GM21619 (cell line): ENCODE data around the gene MAPK8IP3.

Source experiments
- ATAC-seq: cut with Tn5 transposase; IDR thresholded peaks from one replicate; pipeline ENCODE4 v1.9.1; 2021; ENCODE audit not compliant: unreplicated experiment

The MAPK8IP3 gene, protein sequence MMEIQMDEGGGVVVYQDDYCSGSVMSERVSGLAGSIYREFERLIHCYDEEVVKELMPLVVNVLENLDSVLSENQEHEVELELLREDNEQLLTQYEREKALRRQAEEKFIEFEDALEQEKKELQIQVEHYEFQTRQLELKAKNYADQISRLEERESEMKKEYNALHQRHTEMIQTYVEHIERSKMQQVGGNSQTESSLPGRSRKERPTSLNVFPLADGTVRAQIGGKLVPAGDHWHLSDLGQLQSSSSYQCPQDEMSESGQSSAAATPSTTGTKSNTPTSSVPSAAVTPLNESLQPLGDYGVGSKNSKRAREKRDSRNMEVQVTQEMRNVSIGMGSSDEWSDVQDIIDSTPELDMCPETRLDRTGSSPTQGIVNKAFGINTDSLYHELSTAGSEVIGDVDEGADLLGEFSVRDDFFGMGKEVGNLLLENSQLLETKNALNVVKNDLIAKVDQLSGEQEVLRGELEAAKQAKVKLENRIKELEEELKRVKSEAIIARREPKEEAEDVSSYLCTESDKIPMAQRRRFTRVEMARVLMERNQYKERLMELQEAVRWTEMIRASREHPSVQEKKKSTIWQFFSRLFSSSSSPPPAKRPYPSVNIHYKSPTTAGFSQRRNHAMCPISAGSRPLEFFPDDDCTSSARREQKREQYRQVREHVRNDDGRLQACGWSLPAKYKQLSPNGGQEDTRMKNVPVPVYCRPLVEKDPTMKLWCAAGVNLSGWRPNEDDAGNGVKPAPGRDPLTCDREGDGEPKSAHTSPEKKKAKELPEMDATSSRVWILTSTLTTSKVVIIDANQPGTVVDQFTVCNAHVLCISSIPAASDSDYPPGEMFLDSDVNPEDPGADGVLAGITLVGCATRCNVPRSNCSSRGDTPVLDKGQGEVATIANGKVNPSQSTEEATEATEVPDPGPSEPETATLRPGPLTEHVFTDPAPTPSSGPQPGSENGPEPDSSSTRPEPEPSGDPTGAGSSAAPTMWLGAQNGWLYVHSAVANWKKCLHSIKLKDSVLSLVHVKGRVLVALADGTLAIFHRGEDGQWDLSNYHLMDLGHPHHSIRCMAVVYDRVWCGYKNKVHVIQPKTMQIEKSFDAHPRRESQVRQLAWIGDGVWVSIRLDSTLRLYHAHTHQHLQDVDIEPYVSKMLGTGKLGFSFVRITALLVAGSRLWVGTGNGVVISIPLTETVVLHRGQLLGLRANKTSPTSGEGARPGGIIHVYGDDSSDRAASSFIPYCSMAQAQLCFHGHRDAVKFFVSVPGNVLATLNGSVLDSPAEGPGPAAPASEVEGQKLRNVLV (N-terminal part only)

DNA sequence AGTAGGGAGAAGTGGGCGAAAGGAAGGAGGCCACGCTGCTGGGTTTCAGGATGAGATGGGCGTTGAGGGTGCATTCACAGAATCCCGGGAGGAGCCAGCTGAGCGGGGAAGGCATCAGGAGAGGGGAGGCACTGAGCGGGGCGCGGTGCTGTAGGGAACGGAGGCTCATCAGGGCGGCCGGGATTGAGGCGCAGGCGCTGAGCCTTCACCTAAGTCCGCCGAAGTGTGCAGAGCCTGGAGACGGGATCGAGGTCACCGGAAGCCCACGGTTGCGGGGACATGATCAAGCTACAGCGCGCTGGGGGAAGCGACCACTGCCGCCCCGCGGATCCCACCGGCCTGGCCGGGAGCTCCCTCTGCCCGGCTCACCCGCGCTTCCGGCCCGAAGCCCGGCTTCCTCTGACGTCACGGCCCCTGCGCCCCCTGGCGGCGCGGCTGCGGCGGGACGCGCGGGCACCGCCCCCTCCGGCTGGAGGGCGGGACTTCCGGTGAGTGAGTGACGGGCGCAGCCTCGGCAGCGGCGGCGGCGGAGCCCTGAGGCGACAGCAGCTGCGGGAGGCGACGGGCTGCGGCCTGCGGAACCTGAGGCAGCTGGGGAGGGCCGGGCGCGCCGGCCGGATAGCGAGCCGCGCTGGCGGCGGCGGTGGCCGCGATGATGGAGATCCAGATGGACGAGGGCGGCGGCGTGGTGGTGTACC, at the start of gene MAPK8IP3:
MAPK8IP3 (plus strand) TSS at position 508 of the 698 bp plus-strand sequence; CDS start at position 653, 145 bp downstream.
- peak; percentile 77 for ATAC-seq

DNA sequence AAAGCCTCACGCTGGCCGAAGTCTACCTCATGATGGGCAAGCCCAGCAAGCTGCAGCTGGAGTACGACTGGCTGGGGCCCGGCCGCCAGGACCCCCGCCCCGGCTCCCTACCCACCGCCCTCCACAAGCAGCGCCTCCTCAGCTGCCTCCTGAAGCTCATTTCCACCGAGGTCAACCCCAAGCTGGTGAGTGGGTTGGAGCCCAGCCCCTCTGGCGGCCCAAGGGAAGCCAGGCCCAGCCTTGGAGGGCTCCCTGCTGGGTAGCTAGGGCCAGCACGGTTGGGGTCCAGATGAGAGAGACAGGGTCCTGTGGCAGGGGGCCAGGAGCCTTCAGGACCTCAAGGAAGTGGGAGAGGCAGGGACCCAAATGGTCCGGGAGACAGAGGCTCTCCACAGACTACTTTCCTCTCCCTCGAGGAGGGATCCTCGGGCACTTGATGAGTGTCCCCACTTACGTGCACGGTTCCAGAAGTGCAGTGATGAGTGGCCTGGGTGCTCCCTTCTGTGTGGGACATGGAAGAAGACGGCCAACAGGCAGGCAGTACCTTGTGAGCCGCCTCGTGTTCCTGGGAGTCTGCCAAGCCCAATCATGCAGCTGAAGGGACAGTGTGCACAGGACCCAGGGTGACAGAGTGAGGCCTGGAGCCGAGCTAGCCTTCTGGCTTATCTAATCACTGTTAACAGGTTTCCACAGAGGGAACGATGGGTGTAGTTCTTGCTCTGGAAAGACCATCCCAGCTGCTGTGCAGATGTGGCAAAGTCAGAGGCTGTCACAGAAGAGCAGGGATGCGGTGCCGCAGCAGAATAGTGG, 49.0 kb upstream of the MAPK8IP3 start:
- no peak for ATAC-seq

DNA sequence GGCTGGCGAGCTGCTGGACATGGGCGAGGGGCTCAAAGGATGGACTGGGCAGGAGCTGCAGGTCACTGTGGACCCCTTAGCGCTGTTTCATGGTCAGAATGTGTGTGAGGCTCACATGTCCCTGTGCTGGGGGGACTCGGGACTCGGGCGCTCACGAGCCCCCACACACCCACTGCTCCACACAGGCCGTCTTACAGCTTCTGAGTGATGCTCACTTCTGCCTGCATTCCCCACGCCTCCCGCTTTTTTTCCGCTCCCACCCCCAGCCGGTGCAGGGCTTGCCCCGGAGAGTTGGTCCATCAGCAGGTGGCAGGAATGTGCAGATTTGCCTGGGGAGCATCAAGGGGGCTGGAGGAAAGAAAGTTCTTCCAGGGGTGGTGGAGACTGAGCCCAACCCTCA, 48.2 kb upstream of the MAPK8IP3 start:
- ATAC-seq = no peak

DNA sequence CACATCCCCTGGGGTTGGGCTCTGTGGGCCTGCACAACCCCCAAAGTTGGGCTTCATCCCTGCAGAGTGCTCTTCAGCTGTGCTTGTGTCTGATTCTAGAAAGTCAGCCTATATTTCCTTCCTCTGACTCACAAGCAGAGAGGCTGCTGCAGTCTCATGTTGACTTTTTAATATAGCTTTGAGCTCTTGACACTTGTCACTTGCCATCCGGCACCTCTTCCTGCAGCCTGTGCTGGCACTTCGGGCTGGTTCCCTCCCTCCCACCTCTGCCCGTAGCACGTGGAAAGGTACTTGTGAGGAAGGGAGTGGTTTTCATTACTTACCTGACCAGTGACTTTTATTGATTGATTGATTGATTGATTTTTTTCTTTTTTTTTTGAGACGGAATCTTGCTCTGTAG, 47.0 kb upstream of the MAPK8IP3 start:
- ATAC-seq = no peak

DNA sequence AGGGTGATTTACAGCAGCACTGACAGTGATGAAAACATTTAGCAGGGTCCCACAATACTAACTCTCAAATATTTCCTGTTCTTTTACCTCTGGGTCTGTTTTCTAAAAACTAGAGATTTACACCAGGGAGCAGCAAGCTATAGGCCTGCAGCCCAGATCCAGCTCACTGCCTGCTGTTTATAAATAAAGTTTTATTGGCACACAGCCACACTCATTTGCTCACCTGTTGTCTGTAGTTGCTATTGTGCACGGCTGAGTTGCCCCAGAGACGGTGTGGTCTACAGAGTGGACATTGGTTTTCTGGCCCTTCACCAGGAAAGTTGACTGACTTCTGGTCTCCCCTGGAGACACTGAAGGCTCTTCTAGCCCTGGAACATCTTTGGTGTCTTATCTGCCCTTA, 44.2 kb upstream of the MAPK8IP3 start:
- no peak for ATAC-seq

DNA sequence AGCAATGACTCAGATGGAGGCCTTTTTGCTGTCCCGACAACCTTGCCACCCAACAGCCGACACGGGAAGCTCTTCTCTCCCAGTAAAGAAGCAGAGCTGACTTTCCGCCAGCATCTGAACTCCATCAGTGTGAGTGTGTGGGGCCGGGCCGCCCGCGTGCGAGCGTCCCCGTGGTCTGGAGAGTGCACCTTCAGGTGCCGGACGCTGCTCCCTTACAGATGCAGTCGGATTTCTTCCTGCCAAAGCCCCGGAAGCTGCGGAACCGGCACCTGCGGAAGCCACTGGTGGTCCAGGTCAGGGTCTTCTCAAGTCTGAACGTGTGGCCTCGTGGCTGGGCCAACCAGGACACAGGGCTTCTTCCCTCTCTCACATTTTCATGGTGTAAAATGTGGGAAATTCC, 43.5 kb upstream of the MAPK8IP3 start:
- ATAC-seq = no peak

DNA sequence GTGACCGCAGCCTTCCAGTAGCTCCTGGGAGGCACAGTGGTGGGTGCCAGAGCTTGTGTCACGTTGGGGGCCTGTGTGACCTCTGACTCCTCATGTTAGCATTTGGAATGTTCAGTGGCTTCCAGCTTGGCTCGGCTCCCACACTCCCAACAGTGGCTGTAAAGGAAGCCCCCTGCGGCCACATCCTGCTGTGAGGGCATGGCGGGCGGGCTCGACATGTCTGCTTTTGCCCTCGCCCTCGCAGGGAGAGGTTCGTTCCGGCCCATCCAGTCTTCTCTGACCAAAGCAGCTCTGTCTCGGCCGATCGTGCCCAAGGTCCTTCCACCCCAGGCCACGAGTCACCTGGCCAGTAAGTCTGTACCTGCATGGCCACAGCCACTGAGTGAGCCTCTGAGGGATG, 40.2 kb upstream of the MAPK8IP3 start:
- no peak for ATAC-seq

DNA sequence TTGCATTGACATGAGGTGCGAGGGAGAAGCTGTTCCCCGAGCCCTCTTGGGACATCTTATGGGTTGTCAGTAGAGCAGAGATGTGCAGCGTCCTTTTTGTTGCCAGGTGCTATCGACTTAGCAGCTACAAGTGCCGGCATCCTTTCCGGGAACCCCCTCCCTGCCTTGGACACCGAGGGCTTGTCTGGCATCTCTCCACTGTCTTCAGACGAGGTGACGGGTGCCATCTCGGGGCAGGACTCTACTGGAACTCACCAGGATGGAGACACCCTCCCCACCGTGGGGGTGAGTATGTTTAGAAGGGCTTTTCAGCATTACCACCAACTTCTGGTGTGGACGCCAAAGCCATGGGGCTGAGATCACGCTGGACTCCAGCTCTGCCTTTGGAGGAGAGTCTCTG, 39.7 kb upstream of the MAPK8IP3 start:
- ATAC-seq = no peak

DNA sequence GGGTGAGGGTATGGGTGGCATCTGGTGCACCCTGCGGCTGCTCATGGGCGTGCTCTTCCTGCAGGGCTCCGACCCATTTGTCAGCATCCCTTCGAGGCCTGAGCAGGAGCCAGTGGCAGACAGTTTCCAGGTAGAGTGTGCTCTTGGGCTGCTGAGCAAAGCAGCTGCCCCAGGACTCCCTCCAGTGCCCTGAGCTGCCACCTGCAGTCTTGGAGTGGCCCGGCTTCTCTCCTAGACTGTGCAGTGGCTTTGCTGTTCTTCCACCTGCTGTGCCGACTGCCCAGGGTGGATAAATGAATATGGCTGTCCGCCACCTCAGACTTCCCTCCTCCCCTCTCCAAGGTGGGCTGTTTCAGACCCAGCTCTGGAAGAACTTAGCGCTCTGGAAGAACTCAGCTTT, 38.7 kb upstream of the MAPK8IP3 start:
- no peak for ATAC-seq

DNA sequence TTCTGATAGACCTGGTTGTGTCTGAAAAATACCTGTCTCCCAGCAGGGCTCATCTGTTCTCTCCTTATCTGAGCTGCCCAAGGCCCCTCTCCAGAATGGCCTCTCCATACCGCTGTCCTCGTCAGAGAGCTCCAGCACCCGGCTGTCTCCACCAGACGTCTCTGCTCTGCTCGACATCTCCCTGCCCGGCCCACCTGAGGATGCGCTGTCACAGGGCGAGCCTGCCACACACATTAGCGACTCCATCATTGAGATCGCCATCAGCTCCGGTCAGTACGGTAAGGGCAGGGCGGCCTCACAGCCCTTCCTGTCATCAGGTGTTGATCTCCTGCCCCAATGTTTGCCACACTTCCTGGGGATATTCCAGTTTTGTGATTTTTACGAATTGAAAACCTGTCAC, 38.1 kb upstream of the MAPK8IP3 start:
- no peak for ATAC-seq

DNA sequence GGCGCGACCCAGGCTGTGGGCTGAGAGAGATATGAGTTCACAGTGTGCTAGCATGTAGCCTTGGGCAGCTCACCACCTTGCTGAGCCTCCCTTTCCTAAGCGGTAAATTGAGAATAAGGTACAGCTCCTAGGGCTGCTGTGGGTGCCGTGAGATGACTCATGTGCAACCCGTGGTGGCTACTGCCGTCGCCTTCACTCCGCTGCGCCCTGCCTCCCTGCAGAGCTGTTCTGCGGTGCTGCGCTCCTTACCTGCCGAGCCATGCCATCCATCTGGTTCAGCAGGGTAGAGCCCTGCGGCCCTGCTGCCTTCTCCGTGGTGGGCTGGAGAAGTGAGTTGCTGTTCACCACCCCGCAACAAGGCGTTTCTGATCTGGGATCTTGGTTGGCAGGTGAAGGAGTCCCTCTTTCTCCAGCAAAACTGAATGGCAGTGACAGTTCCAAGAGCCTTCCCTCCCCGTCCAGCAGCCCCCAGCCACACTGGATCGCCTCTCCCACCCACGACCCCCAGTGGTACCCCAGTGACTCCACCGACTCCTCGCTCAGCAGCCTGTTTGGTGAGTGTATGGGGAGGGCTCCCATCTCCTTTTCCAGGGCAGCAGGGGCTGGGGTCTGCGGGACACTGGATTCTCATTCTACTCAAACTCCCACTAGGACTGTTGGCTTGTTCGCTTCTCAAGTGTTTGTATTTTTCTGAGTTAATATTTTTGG, 37.2 kb upstream of the MAPK8IP3 start:
- ATAC-seq = no peak

DNA sequence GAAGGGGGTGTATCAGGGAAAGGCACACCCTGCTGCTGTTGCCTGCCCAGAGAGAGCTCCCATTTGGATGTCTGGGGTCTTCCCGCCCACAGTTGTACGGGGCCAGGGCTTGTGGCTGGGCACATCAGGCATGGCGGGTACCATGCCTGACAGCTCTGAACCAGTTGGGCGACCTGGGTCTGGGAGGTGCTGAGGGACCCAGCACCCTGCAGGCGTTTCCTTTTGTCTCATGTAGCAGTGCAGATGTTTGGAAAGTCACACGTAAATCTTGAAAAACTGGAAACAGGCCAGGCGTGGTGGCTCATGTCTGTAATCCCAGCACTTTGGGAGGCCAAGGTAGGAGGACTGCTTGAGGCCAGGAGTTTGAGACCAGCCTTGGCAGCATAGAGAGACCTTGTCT, 36.3 kb upstream of the MAPK8IP3 start:
- no peak for ATAC-seq

DNA sequence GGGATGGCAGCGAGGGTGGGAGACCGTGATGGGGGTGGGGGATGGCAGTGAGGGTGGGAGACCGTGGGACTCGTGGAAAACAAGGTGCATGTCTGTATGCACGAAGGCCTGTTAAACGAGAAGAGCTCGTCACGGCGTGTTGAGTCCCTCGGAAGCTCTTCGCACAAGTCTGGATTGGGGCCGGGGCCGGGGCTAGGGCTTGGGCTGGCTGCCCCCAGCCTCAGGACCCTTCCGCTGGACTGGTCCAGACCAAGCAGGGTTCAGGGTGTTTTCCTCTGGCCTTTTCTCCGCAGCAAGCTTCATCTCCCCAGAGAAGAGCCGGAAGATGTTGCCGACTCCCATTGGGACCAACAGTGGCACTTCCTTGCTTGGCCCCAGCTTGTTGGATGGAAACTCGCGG, 35.6 kb upstream of the MAPK8IP3 start:
- no peak for ATAC-seq

DNA sequence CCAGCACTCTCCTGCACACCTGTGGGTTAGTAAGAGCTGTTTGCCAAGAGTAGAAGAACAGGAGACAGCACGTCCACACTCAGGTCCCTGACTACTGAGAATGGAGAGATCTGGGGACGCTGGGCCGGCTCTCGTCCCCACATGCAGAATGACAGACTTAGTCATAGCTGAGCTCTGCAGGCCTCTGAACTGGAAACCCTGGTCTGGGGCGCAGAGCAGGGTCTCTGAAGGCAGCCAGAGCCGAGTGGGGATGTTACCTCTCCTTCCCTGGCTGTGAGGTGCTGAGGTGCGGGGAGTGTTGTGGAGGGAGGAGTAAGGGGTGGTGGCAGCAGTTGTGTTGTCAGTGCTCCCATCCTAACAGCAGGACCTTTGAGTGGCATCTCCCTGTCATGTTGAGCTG, 35.1 kb upstream of the MAPK8IP3 start:
- ATAC-seq = no peak

DNA sequence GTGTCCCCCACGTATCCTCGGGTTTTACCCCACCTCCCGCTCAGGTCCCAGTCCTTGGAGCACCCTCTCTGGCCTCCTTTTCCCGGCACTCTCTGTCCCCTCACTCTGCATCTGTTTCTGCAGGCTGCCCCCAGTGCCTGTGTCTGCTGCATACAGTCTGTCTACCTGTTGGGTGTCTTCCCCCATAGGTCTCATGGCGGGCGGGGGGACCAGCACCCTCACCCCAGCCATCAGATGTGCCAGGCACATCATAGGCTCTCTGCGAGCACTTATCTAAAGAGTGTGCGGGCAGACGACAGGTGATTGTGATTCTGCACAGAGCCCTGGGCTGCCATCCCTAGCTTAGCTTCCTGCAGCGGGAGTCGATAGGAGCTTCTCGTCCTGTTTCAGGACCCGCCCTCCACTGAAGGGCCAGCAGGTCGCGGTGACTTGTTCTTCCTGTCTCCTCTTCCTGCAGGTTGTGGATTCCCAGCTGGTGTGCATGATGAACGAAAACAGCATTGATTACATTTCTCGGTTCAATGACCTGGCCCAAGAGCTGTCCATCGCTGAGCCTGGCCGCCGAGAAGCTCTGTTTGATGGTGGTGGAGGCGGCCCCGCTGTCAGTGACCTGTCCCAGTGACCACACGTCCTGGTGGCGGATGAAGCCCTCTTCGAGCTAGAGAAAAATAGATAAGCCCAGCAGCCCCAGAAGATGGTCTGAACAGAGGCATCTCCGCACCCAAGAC, 32.4 kb upstream of the MAPK8IP3 start:
- no peak for ATAC-seq

DNA sequence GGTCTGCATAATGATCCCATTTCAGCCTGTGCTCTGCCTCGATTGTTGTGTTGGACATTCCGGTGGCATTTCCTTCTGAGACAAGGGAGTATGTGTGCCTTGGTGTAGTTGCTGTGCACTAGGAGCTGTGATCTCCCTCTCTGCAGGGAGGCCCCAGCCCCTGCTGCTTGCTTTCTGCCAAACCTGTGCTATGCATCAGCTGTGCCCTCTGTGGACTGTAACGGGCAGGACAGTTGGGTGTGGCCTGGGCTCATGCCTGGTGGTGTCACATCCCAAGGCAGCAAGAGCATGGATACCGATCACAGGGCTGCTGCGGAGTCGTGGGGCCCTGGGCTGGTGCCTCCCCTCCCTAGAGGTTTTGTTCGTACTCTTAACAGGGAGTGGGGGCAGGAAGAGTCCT, 31.7 kb upstream of the MAPK8IP3 start:
- no peak for ATAC-seq

DNA sequence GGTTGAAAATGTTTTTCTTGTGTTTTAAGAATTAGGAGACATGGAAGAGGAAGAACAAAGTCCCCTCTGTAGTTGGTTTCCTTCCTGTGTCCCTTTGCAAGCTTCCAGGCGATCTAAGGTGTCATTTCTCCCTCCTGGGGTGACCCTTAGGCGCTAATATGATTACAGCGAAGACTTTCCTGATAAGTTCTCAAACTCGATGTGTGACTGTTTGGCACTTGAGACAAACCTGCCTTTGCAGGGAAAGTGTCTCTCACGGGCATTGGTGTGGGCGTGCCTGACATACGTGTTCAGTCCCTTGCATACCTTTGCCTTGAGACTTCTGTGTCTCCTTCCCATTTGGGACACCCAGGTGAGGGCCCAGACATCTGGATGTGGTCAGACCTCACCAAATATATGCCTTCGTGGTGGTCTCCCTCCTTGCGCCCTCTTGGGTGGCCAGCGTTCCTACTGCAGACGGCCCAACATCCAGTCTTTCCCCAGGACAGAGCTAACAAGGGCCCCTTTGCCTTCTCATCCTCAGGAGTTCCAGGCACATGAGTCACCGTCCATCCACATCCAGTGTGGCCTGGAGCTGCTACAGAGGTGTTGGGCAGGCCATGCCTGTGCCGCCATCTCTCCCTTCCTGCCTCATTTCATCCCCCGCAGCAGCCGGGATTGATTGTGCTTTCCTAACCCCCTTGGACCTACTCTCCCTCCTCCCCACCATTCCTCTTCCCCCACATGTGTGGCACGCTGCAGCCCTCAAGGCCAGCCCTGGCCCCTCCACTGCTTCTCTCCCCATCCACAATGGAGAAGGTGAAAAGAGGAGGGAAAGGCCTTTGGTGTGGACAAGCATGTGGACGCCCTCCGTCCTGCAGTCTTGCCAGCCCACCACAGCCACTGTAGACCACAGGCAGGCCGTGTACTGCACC, 31.0 kb upstream of the MAPK8IP3 start:
- no peak for ATAC-seq

DNA sequence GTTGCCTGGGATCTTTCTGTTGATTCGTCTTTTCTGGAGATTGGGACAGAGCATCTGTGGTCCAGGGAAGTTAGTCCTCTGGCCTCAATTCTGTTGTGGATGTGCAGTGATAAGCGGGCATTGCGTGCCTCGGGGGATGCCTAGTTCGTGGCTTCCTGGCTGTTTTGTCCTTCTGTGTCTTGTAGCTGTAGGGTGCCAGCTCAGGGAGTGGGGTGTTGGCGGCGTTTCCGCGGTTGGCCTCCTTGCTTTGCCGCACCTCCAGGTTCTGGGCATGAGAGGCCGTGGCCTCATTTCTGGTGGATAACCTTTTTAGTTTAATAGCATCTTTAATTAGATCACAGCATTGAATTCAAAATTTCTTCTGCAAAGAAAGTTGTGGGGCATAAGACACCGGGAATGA, 29.3 kb upstream of the MAPK8IP3 start:
- ATAC-seq = no peak
